HG02588 (cell line): ENCODE results near the gene FSTL1.
A peak's percentile ranks its signal among the peaks of the same experiment; 100 is the strongest.

Experiments used
- ATAC-seq: cut with Tn5 transposase; IDR thresholded peaks from one replicate; pipeline ENCODE4 v1.9.1; 2021; ENCODE audit warnings: mild to moderate bottlenecking, moderate library complexity; ENCODE audit not compliant: unreplicated experiment

Gene FSTL1

GRCh38 chr3:120468635-120469295 is 18.0 kb upstream of the FSTL1 start:
- no peak for ATAC-seq

DNA sequence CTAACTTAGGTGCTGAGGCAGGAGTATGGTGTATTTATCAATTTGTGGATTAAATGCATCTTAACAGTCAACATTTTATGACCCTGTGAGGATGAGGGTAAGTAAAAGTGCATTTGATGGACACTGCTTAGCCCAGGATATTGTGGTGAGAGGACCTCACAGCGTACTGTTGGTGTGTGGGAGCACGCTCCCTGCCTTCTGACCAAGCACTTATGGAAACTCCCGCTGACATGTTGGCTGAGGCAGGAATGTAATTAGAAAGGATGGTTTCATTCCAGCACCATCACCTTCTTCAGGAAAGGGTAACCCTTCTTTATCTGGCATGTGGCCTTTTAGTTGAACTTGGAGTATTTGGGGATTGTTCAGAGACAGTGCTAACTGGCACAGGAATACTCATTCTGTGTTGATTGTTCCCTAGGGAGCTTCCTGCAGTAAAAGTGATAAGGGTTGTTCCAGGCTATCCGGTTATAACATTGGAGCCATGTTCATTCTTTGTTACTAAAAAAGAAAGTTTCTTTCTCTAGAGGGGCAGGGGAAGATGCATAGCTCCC is 11.7 kb upstream of the FSTL1 start:
- ATAC-seq = no peak

DNA sequence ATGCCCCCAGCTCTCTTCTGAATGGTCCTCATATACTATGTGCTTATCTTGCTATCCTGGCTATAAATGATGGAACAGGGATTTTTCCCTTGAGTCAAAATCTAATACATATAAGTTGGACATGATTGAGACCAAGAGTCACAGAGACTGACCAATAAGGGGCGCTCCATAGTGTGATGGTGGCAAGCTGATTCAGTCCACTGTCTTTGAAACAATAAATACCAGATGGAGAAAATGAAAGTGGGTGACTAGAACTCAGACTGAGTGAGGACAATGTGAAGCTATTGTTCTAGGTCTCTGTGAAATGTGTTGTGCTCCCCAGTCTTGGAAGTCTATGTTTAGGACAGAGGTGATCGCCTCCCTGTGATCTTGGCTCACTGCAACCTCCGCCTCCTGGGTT is 10.6 kb upstream of the FSTL1 start:
- no peak for ATAC-seq

- ATAC-seq = no peak
Observed at GRCh38 chr3:120460862-120461261, 10.1 kb upstream of the FSTL1 start.

- ATAC-seq = no peak
Observed at GRCh38 chr3:120460181-120460790, 9.5 kb upstream of the FSTL1 start.

DNA sequence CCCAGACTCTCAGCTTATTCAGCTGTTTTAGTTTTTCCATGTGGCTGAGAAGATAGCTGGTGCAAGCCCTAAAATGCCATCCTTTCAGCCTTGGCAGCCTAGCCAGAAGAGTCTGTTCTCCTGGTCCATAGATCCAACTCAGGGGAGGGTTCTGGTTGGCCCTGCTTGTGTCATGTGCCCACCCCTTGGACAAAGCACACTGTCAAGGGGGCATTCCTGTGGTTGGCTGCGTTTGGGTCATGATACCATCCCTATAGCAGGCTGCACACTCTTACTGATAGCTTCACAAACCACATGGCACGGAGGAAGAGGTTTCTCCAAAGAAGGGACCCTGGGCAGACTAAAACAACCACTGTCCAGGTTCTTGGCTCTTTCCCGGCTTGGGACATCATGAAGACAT is 8.4 kb upstream of the FSTL1 start:
- ATAC-seq = no peak

DNA sequence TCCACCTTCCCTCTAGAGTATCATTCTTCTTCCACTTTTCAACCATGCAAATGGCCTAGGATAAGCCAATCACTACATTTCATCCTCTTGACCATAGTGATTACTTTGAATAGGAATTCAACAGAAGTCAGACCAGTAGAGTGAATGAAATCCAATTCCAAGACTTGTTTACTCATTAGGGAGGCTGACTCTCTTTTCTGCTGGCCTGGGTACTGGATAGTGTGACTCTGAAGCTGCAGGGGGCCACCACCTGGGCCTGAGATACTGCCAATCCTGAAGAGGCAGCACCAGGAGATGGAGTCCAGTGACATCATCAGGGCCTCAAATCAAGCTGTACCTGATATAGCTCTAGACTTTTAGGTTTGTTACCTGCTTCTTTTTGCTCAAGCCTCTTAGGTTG is 7.0 kb upstream of the FSTL1 start:
- ATAC-seq = no peak

DNA sequence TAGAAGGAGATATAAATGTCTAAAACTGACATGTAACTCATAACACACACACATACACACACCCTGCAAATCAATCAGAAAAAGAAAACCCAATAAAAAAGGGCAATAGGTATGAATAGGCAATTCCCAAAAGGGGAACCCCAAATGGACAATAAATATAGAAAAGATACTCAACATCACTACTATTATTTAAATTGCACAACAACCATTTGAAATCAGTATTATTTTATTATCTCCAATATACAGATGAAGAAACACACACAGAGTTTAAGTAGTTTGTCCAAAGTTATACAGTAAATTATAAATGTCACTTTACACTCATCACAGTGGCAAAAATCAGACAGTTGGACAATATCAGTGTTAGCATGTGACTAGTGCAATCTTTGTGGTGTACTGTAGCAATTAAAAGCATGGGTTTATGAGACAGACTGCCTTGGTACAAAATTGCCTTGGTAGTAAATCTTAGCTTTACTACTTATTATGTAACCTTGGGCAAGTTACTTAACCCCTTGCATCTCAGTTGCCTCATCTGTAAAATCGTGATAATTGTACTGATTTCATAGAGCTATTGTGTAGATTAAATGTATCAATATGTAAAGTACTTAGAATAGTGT is 3.4 kb upstream of the FSTL1 start:
- no peak for ATAC-seq

- no peak for ATAC-seq
Observed at GRCh38 chr3:120452816-120453215, 2.0 kb upstream of the FSTL1 start.

- ATAC-seq = no peak
Observed at GRCh38 chr3:120451806-120452205, 1.0 kb upstream of the FSTL1 start.

DNA sequence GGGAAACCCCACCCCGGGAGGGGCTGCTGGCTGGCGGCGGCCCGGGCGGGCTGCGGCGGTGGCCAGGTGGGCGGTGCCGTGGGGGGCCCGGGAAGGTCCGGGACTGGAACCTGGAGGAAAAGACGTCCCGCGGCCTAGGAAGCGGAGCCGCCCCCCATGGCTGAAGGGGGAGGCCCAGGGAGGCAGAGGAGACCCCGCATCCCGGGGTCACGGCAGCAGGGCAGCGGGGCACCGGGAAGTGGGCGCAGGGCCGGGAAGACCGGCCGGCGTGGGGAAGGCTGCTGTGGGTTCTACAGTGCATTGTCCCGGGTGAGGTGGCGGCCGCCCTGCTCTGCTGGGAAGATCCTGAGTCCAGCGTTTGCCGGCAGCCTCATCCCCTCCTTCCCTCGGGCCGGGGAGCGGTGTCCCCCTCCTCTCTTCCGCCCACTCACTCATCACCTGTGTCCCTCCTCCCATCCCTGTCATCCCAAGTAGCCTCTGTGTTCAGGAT is 525 bp upstream of the FSTL1 start:
- no peak for ATAC-seq

DNA sequence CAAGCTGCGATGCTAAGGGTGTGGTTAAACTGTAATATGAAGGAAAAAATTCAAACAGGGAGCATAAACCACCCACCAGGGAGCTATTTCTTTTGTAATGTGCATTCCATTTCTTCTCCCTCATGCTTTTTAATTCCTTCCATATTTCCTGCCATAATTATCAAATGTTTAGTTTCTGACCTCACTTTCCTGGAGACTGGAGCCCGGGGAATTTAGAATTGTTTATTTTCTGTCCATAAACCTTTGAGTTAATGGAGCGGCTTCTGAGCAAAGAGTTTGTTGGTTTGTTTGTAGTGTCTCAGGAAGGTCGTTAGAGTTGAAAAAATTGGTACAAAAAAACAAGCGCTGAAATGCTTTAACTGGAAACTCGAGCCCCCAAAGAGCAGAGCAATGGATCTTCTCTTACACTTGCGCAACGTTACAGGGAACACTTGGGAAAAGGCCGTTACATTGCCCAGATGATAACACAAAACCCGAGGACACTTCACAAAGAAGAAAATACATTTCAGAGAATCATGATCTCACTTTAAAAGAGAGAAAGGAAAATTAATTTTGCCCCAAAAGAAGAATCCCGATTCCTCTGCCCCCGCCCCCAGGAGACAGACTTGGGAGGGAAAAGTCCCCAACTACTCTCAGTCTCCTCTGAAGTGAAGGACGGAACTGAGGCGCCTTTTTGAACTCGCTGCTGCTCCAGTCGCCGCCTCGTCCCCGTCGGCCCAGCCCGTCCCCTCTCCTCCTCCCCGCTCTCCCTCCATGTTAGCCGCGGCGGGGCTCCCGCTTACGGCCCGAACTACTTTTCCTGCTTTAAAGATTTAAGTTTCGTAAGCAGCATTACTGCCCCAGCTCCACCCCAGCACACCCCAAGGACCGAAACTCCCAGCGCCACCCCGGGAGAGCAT is 842 bp downstream of the FSTL1 start:
- ATAC-seq = peak; percentile 52

DNA sequence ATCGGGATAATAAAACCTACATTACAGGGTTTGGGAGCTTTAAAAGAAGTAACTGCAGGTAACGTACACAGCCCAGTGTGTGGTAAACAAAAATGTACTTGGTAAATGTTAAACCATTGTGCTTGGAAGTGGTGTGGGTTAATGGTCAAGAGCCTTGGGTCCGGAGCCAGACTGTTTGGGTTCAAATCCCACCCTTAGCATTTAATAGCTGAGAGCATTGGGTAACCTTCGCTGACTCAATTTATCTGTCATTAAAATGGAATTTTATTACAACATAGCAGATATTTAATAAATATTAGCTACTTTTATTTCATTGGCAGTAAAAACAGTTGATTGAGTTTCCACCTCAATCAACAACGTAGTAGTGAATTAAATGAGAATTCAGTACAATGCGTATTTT is 1.5 kb downstream of the FSTL1 start:
- no peak for ATAC-seq

DNA sequence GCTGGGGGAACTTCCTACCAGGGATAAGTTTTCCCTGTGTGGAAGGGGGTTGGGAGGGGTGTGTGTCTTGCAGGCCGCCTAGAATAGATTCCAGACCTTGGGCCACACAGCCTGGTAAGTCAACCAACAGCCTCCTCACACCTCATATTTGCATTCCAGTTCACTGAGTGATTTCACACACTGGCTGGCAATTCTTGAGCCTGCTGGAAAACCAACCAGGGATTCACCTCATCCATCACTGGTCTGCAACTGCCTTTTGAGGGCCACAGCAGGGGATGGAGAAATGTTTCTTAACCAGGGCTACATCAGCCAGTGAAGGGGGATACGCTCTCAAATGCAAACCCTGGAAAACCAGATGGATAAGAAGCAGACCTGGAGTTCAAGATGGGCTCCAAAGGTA is 2.0 kb downstream of the FSTL1 start:
- ATAC-seq = no peak

- no peak for ATAC-seq
Observed at GRCh38 chr3:120446891-120447668, 3.7 kb downstream of the FSTL1 start.

DNA sequence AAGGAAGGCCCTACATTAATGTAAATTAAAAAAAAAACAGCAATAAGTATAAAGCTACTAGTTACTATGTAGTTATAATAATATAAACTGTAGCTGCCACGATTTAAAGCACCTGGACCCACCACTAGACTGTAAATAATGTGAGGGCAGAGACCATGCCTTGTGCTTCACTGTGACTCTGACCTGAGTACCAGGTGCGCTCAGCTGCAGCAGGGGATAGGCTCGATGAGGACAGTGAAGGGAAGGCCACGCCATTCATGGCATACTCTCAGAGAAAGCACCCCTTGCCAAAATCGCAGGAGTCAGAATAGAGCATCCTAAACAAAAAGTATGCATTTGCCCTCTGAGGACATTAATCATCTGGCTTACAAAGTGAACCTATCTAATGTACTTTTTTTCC is 5.1 kb downstream of the FSTL1 start:
- ATAC-seq = no peak

GRCh38 chr3:120443626-120444123 is 7.1 kb downstream of the FSTL1 start:
- ATAC-seq = no peak

DNA sequence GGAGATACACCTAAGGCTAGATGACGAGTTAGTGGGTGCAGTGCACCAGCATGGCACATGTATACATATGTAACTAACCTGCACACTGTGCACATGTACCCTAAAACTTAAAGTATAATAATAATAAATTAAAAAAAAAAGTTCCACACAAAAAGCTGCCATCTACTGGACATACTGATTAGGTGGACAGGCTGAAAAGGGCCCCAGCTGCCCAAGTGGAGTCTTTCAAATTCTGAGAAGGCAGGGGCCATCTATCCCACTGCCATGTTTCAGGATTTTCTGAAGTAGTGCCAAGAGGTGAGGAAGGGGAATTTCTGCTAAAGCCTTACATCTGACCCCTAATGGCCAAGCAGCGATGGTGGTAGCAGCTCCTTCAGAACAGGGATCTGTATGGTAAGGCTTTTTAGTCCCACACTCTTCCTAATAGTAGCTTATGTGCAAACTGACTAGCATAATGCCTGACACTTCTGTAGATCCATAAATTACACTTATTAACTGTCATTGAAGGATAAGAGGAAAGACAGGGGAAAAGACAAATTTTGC is 7.7 kb downstream of the FSTL1 start:
- ATAC-seq = no peak

DNA sequence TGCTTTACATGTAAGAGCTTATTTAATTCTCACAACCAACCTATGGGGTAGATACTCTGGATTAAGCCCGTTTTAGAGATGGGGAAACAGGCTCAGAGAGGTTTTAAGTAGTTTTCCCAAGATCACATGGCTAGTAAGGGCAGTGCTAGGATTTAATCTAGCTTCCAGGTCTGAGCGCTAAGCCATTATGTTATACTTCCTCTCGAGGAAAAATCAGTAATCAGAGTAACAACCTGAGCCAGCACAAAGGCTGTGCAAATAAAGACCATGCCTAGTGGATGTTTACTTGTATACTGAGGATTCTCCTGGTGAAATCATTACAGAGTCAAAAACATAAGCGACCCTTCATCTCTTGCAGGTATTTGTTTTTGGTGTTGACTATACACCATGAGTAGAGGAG is 9.0 kb downstream of the FSTL1 start:
- ATAC-seq = no peak

DNA sequence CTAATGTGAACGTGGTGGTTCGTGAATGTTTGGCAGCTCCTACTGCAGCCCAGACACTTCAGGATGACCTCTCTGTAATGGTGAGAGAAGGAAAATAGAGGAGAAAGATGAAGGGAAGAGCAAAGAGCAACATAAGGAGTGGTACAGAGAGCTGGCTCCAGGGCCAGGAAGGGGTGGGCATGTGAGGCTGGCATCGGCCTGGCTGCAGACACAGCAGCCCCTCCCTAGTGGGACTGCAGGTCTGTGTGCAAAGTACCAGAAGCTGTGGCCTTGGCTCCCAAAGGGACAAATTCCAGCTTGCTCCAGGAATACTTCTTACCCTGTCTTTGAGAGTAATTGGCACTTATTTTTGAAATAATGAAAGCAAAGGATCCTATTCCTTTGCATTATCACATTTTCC is 10.0 kb downstream of the FSTL1 start:
- ATAC-seq = no peak
